HepG2 (cell line): ENCODE data around the gene AADAT. TPM values are rescaled to one million over a fixed set of nuclear protein-coding genes. Genes with fewer than 3 reads are reported as not detected.
A peak's percentile ranks its signal among the peaks of the same experiment; 100 is the strongest.

Experiments
- AGO1 ChIP-seq: fragments of 200-400 bp; formaldehyde crosslinking; IDR thresholded peaks from 2 replicates; pipeline ENCODE4 v1.6.1; 2017; ENCODE audit warnings: mild to moderate bottlenecking, low read depth, low read length, moderate library complexity; ENCODE audit not compliant: poor library complexity, severe bottlenecking
- BATF2 ChIP-seq: sonication (generic); formaldehyde crosslinking; IDR thresholded peaks from 2 replicates; pipeline ENCODE4 v1.8.0; 2022; ENCODE audit warnings: mild to moderate bottlenecking, missing genetic modification reagents, moderate library complexity
- BRCA1 ChIP-seq: sonication (generic); formaldehyde crosslinking; IDR thresholded peaks from 2 replicates; pipeline ENCODE4 v1.4.0; 2020; ENCODE audit warnings: missing genetic modification reagents
- BRD4 ChIP-seq: sonication (generic); formaldehyde crosslinking; IDR thresholded peaks from 2 replicates; pipeline ENCODE4 v1.4.0; 2020; ENCODE audit warnings: missing genetic modification reagents
- DPF2 ChIP-seq: sonication (generic); formaldehyde crosslinking; IDR thresholded peaks from 2 replicates; pipeline ENCODE4 v1.4.0; 2020; ENCODE audit warnings: mild to moderate bottlenecking, low read depth, missing genetic modification reagents, borderline replicate concordance
- FLYWCH1 ChIP-seq: sonication (generic); formaldehyde crosslinking; IDR thresholded peaks from 2 replicates; pipeline ENCODE4 v1.8.1; 2023; ENCODE audit warnings: mild to moderate bottlenecking, missing genetic modification reagents
- FUBP1 ChIP-seq: sonication (generic); formaldehyde crosslinking; IDR thresholded peaks from 2 replicates; pipeline ENCODE4 v1.5.1; 2020; ENCODE audit warnings: missing genetic modification reagents, mild to moderate bottlenecking, borderline replicate concordance
- MXD3 ChIP-seq: IDR thresholded peaks from 2 replicates; pipeline ENCODE4 v1.6.1; 2016; ENCODE audit warnings: mild to moderate bottlenecking, missing biosample characterization, missing genetic modification reagents
- PHB2 ChIP-seq: fragments of 450-650 bp; IDR thresholded peaks from 2 replicates; pipeline ENCODE4 v1.6.1; 2018; ENCODE audit not compliant: partially characterized antibody
- SIX1 ChIP-seq: sonication (generic); formaldehyde crosslinking; IDR thresholded peaks from 2 replicates; pipeline ENCODE4 v1.4.0; 2020; ENCODE audit warnings: missing genetic modification reagents, borderline replicate concordance
- SMAD3 ChIP-seq: sonication (generic); formaldehyde crosslinking; IDR thresholded peaks from 2 replicates; pipeline ENCODE4 v1.4.0; 2020; ENCODE audit warnings: missing genetic modification reagents
- SNAPC5 ChIP-seq: sonication (generic); formaldehyde crosslinking; IDR thresholded peaks from 2 replicates; pipeline ENCODE4 v1.8.1; 2023; ENCODE audit warnings: mild to moderate bottlenecking, missing genetic modification reagents, borderline replicate concordance
- SRSF9 ChIP-seq: fragments of 200-400 bp; formaldehyde crosslinking; IDR thresholded peaks from 2 replicates; pipeline ENCODE4 v1.6.1; 2018; ENCODE audit warnings: borderline replicate concordance, mild to moderate bottlenecking, low read depth, low read length; ENCODE audit not compliant: insufficient read depth, poor library complexity, severe bottlenecking
- ZBTB1 ChIP-seq: sonication (generic); formaldehyde crosslinking; IDR thresholded peaks from 2 replicates; pipeline ENCODE4 v1.4.0; 2020; ENCODE audit warnings: missing genetic modification reagents, borderline replicate concordance
- ZBTB44 ChIP-seq: sonication (generic); formaldehyde crosslinking; IDR thresholded peaks from 2 replicates; pipeline ENCODE4 v1.4.0; 2020; ENCODE audit warnings: missing genetic modification reagents
- ZFYVE20 ChIP-seq: sonication (generic); formaldehyde crosslinking; IDR thresholded peaks from 2 replicates; pipeline ENCODE4 v1.8.0; 2023; ENCODE audit warnings: low read depth, mild to moderate bottlenecking, moderate library complexity, missing genetic modification reagents, borderline replicate concordance
- ZIK1 ChIP-seq: sonication (generic); formaldehyde crosslinking; IDR thresholded peaks from 2 replicates; pipeline ENCODE4 v1.5.0; 2020; ENCODE audit warnings: mild to moderate bottlenecking, low read depth, missing genetic modification reagents, borderline replicate concordance
- ZNF280D ChIP-seq: sonication (generic); formaldehyde crosslinking; IDR thresholded peaks from 2 replicates; pipeline ENCODE4 v1.5.1; 2020; ENCODE audit warnings: mild to moderate bottlenecking, missing genetic modification reagents
- ZNF30 ChIP-seq: sonication (generic); formaldehyde crosslinking; IDR thresholded peaks from 2 replicates; pipeline ENCODE4 v1.5.0; 2020; ENCODE audit warnings: mild to moderate bottlenecking, missing genetic modification reagents
- ZNF749 ChIP-seq: sonication (generic); formaldehyde crosslinking; IDR thresholded peaks from 2 replicates; pipeline ENCODE4 v1.8.0; 2022; ENCODE audit warnings: mild to moderate bottlenecking, missing genetic modification reagents, moderate library complexity, borderline replicate concordance
- polyA plus RNA-seq, 8 experiments: library from polyadenylated mRNA; depleted of rRNA in 3 of 8; stranded (reverse) in 7 of 8; unstranded in 1 of 8; fragments of >200 nt; fragmentation: Illumina TruSeq in 4 of 8; extraction: Trizol in 4 of 8; gene quantifications; 2 replicates each; pipeline versions ENCODE4 v1.2.1 to v1.2.3, GENCODE V29; 2011 to 2016; ENCODE audit warnings: low read depth in 4 of 8, missing spikeins in 1 of 8, mixed read lengths in 1 of 8; ENCODE audit not compliant: insufficient read depth in 1 of 8
- total RNA-seq, 5 experiments: library from RNA; depleted of rRNA; stranded (reverse); fragments of >200 nt; fragmentation: Illumina TruSeq; extraction: Trizol; gene quantifications; 2 replicates each; pipeline ENCODE4 v1.2.3, GENCODE V29; 2016; ENCODE audit warnings: low read depth in 1 of 5

AADAT gene
- total and polyA plus RNA-seq, 2 of the 13 experiments (the other 11 are each of a cell fraction or from before 2014, with no cell fraction given), result 6.1 to 9.1 TPM

- TF ChIP-seq FLYWCH1 (no peak), MXD3 (CRISPR knock-in tag) (peak; percentile 98), BATF2 (CRISPR knock-in tag) (peak; percentile 80; the same call in 1 of the 2 replicates), AGO1 (no peak), ZBTB1 (CRISPR knock-in tag) (no peak), ZFYVE20 (CRISPR knock-in tag) (peak; percentile 89; the same call in 1 of the 2 replicates), BRD4 (CRISPR knock-in tag) (0 out of 2 replicates have a peak, but pooled peaks have one; percentile 46), SMAD3 (CRISPR knock-in tag) (0 out of 2 replicates have a peak, but pooled peaks have one; percentile 29), BRCA1 (0 out of 2 replicates have a peak, but pooled peaks have one; percentile 25), DPF2 (no peak), SRSF9 (no peak), ZIK1 (peak; percentile 89; the same call in 1 of the 2 replicates), SIX1 (CRISPR knock-in tag) (no peak), PHB2 (no peak), ZNF280D (CRISPR knock-in tag) (peak; percentile 58; the same call in 1 of the 2 replicates), SNAPC5 (CRISPR knock-in tag) (no peak), ZBTB44 (0 out of 2 replicates have a peak, but pooled peaks have one; percentile 80), ZNF30 (CRISPR knock-in tag) (no peak), ZNF749 (CRISPR knock-in tag) (peak; percentile 95; the same call in 1 of the 2 replicates), FUBP1 (CRISPR knock-in tag) (no peak)
These were observed 62.5 kb downstream of the AADAT start (continued) for GRCh38 chr4:170027181-170027829.
